ENCODE data around the gene EPHX1.
"Not testable (repeated sequence)": the region's sequence is repeated elsewhere in the genome, so short reads cannot be mapped to it uniquely, and the experiment has no call there.

Gene EPHX1

GRCh38 chr1:225778337-225778669, 31.6 kb upstream of the EPHX1 start:
- peak; percentile 68 for FAIRE-seq
- no peak for DNase-seq (ENCODE audit: insufficient read length, low spot score)
- TF ChIP-seq CTCF (IDR thresholded peaks at IDR 0.05; ENCODE audit: insufficient read depth, missing control alignments): no peak

GRCh38 chr1:225779165-225779564, 30.8 kb upstream of the EPHX1 start:
- FAIRE-seq: not testable (repeated sequence)

GRCh38 chr1:225780134-225780533, 29.8 kb upstream of the EPHX1 start:
- FAIRE-seq (no peak), DNase-seq (ENCODE audit: insufficient read length, low spot score) (no peak)
- TF ChIP-seq CTCF (IDR thresholded peaks at IDR 0.05; ENCODE audit: insufficient read depth, missing control alignments): no peak

More at GRCh38 chr1:225779165-225779564, 30.8 kb upstream of the EPHX1 start:
- not testable (repeated sequence) for DNase-seq (ENCODE audit: insufficient read length, low spot score)

- no peak for TF ChIP-seq CTCF (IDR thresholded peaks at IDR 0.05; ENCODE audit: insufficient read depth, missing control alignments)
- FAIRE-seq (peak; percentile 67), DNase-seq (ENCODE audit: insufficient read length, low spot score) (no peak)
These were observed 29.3 kb upstream of the EPHX1 start for GRCh38 chr1:225780630-225781029.

- peak; percentile 84 for FAIRE-seq
- not testable (repeated sequence) for DNase-seq (ENCODE audit: insufficient read length, low spot score)
These were observed 20.8 kb upstream of the EPHX1 start for GRCh38 chr1:225789142-225789541.

GRCh38 chr1:225794954-225795353, 15.0 kb upstream of the EPHX1 start:
- FAIRE-seq: no peak
- no peak for TF ChIP-seq CTCF (IDR thresholded peaks at IDR 0.05; ENCODE audit: insufficient read depth, missing control alignments)
- no peak for DNase-seq (ENCODE audit: insufficient read length, low spot score)

- not testable (repeated sequence) for FAIRE-seq; DNase-seq (ENCODE audit: insufficient read length, low spot score)
These were observed 13.8 kb upstream of the EPHX1 start for GRCh38 chr1:225796097-225796496.

GRCh38 chr1:225801146-225801545, 8.8 kb upstream of the EPHX1 start:
- FAIRE-seq; DNase-seq (ENCODE audit: insufficient read length, low spot score): not testable (repeated sequence)

GRCh38 chr1:225806249-225806648, 3.7 kb upstream of the EPHX1 start:
- DNase-seq (ENCODE audit: insufficient read length, low spot score) (no peak), FAIRE-seq (no peak)
- no peak for TF ChIP-seq CTCF (IDR thresholded peaks at IDR 0.05; ENCODE audit: insufficient read depth, missing control alignments)

- DNase-seq (ENCODE audit: insufficient read length, low spot score); FAIRE-seq: not testable (repeated sequence)
These were observed 3.2 kb upstream of the EPHX1 start for GRCh38 chr1:225806736-225807135.
